Liver (tissue), 9 donors: ENCODE results near the gene MED23. TPM values are rescaled to one million over a fixed set of nuclear protein-coding genes. Genes with fewer than 3 reads are reported as not detected.

Source experiments
- DNase-seq: peaks from one replicate; pipeline ENCODE4 v3.0.0-alpha.2; 2017; ENCODE audit warnings: low spot score
- H3K27ac ChIP-seq, 2 donors: one replicate each; pipeline ENCODE4 v1.7.0; 2013; ENCODE audit warnings: inconsistent platforms in 2 of 2, low read length in 2 of 2, control low read depth in 1 of 2, low read depth in 1 of 2, mild to moderate bottlenecking in 1 of 2
- H3K27me3 ChIP-seq, 4 donors: one replicate each; pipeline versions ENCODE4 v1.6.1 to v1.7.0; 2013; ENCODE audit warnings: low read length in 3 of 4, inconsistent platforms in 1 of 4, mild to moderate bottlenecking in 1 of 4, moderate library complexity in 1 of 4; ENCODE audit not compliant: control insufficient read depth in 4 of 4, insufficient read depth in 4 of 4
- H3K36me3 ChIP-seq, 4 donors: one replicate each; pipeline versions ENCODE4 v1.6.1 to v1.7.0; 2013; ENCODE audit warnings: low read length in 3 of 4, mild to moderate bottlenecking in 3 of 4, low read depth in 1 of 4, moderate library complexity in 1 of 4; ENCODE audit not compliant: control insufficient read depth in 4 of 4, insufficient read depth in 3 of 4
- H3K4me1 ChIP-seq, 4 donors: one replicate each; pipeline versions ENCODE4 v1.6.1 to v1.7.0; 2013; ENCODE audit warnings: low read length in 3 of 4, mild to moderate bottlenecking in 3 of 4, moderate library complexity in 1 of 4; ENCODE audit not compliant: control insufficient read depth in 4 of 4, insufficient read depth in 4 of 4
- H3K4me3 ChIP-seq, 3 donors: one replicate each; pipeline versions ENCODE4 v1.6.1 to v1.7.0; 2013; ENCODE audit warnings: low read length in 3 of 3, control low read depth in 1 of 3, low read depth in 1 of 3, mild to moderate bottlenecking in 1 of 3
- H3K9ac ChIP-seq, 2 donors: one replicate each; pipeline ENCODE4 v1.7.0; 2013; ENCODE audit warnings: low read length in 2 of 2, mild to moderate bottlenecking in 2 of 2, moderate library complexity in 2 of 2, control low read depth in 1 of 2, low read depth in 1 of 2
- H3K9me3 ChIP-seq, 4 donors: one replicate each; pipeline versions ENCODE4 v1.6.1 to v1.7.0; 2013; ENCODE audit warnings: low read length in 3 of 4; ENCODE audit not compliant: control insufficient read depth in 4 of 4
- ATF3 ChIP-seq: IDR thresholded peaks from 2 replicates; pipeline ENCODE4 v1.6.1; 2016; ENCODE audit warnings: antibody characterized with exemption
- CTCF ChIP-seq: fragments of 150-350 bp; IDR thresholded peaks from 2 replicates; pipeline ENCODE4 v1.5.1; 2017; ENCODE audit warnings: improper control_type of control experiment, low read depth, low read length; ENCODE audit not compliant: missing input control
- EGR1 ChIP-seq, 2 donors: IDR thresholded peaks; 2 replicates each; pipeline ENCODE4 v1.6.1; 2016 to 2018; ENCODE audit warnings: antibody characterized with exemption in 2 of 2, low read depth in 2 of 2
- FOXA1 ChIP-seq: IDR thresholded peaks from 2 replicates; pipeline ENCODE4 v1.6.1; 2016; ENCODE audit warnings: antibody characterized with exemption
- FOXA2 ChIP-seq: IDR thresholded peaks from 2 replicates; pipeline ENCODE4 v1.6.1; 2016; ENCODE audit warnings: antibody characterized with exemption
- GABPA ChIP-seq, 2 donors: IDR thresholded peaks in 1 of 2; conservative IDR thresholded peaks in 1 of 2; 2 replicates each; pipeline ENCODE4 v1.6.1; 2016; ENCODE audit warnings: antibody characterized with exemption in 2 of 2, mild to moderate bottlenecking in 1 of 2, moderate library complexity in 1 of 2
- HNF4A ChIP-seq, 2 donors: conservative IDR thresholded peaks; 2 replicates each; pipeline ENCODE4 v1.6.1; 2016; ENCODE audit warnings: antibody characterized with exemption in 2 of 2, mild to moderate bottlenecking in 2 of 2
- RAD21 ChIP-seq, 2 donors: IDR thresholded peaks; 2 replicates each; pipeline ENCODE4 v1.6.1; 2016; ENCODE audit warnings: antibody characterized with exemption in 2 of 2, mild to moderate bottlenecking in 2 of 2
- RXRA ChIP-seq, 2 donors: IDR thresholded peaks; 2 replicates each; pipeline ENCODE4 v1.6.1; 2017 to 2018; ENCODE audit warnings: antibody characterized with exemption in 2 of 2, mild to moderate bottlenecking in 1 of 2
- SP1 ChIP-seq: IDR thresholded peaks from 2 replicates; pipeline ENCODE4 v1.6.1; 2018; ENCODE audit warnings: antibody characterized with exemption, mild to moderate bottlenecking
- TAF1 ChIP-seq: conservative IDR thresholded peaks from 2 replicates; pipeline ENCODE4 v1.6.1; 2016; ENCODE audit warnings: antibody characterized with exemption, mild to moderate bottlenecking
- YY1 ChIP-seq: IDR thresholded peaks from 2 replicates; pipeline ENCODE4 v1.6.1; 2016; ENCODE audit warnings: antibody characterized with exemption, mild to moderate bottlenecking
- ZBTB33 ChIP-seq: IDR thresholded peaks from 2 replicates; pipeline ENCODE4 v1.6.1; 2016; ENCODE audit warnings: antibody characterized with exemption
- WGBS: extraction: QIAGEN DNeasy Blood & Tissue Kit; methylation state at CpG from one replicate; pipeline ENCODE4 v1.1.7; 2013; 5-methylcytosine and 5-hydroxymethylcytosine counted together
- polyA plus RNA-seq, 2 donors: library from polyadenylated mRNA; stranded (reverse) in 1 of 2; unstranded in 1 of 2; fragments of 200-250 nt in 1 of 2; fragments of >200 nt in 1 of 2; fragmentation: Nextera tagmentation in 1 of 2; extraction: Ambion mirVana in 1 of 2; gene quantifications; one replicate each; pipeline versions ENCODE4 v1.2.1 to v1.2.3, GENCODE V29; 2013 to 2015
- total RNA-seq, 2 donors: library from RNA; depleted of rRNA; stranded (reverse); fragments of >200 nt; gene quantifications; one replicate each; pipeline ENCODE4 v1.2.3, GENCODE V29; 2014
- TF ChIP-seq, protein P1 (sequence below): IDR thresholded peaks from 2 replicates; pipeline ENCODE4 v1.6.1; 2016; ENCODE audit warnings: antibody characterized with exemption, mild to moderate bottlenecking
- TF ChIP-seq, protein P2 (sequence below): IDR thresholded peaks from 2 replicates; pipeline ENCODE4 v1.6.1; 2016; ENCODE audit warnings: antibody characterized with exemption
- donor health status: healthy.
- donor health status: healthy.
- donor health status: healthy.
- donor health status: healthy.
- donor health status: healthy.

The MED23 gene
- total and polyA plus RNA-seq, 4 donors: 3.9 to 17.3 (median 13.4) TPM

- Histone ChIP-seq H3K27ac (no peak overlapping the region), H3K36me3 (no peaks in the 10 kb centered on the region), H3K27me3 (no peaks in the 10 kb centered on the region), H3K4me1 (peaks cover 0 to 13% (median 0%) of the 10 kb centered on the region in 4 donors), H3K4me3 (no peak overlapping the region), H3K9ac (no peak overlapping the region), H3K9me3 (no peaks in the 10 kb centered on the region)
- WGBS: 86% methylated on average over 11 of the region's 11 CpGs
- no peak for DNase-seq
- TF ChIP-seq, protein P1, sequence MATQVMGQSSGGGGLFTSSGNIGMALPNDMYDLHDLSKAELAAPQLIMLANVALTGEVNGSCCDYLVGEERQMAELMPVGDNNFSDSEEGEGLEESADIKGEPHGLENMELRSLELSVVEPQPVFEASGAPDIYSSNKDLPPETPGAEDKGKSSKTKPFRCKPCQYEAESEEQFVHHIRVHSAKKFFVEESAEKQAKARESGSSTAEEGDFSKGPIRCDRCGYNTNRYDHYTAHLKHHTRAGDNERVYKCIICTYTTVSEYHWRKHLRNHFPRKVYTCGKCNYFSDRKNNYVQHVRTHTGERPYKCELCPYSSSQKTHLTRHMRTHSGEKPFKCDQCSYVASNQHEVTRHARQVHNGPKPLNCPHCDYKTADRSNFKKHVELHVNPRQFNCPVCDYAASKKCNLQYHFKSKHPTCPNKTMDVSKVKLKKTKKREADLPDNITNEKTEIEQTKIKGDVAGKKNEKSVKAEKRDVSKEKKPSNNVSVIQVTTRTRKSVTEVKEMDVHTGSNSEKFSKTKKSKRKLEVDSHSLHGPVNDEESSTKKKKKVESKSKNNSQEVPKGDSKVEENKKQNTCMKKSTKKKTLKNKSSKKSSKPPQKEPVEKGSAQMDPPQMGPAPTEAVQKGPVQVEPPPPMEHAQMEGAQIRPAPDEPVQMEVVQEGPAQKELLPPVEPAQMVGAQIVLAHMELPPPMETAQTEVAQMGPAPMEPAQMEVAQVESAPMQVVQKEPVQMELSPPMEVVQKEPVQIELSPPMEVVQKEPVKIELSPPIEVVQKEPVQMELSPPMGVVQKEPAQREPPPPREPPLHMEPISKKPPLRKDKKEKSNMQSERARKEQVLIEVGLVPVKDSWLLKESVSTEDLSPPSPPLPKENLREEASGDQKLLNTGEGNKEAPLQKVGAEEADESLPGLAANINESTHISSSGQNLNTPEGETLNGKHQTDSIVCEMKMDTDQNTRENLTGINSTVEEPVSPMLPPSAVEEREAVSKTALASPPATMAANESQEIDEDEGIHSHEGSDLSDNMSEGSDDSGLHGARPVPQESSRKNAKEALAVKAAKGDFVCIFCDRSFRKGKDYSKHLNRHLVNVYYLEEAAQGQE: peak; percentile 37
- TF ChIP-seq CTCF (no peak), FOXA1 (no peak), FOXA2 (no peak), RXRA (IDR thresholded peaks at IDR 0.05) (no peak), HNF4A (conservative IDR thresholded peaks at IDR 0.05) (peak in 1 of 2 donors; percentile 25), TAF1 (no peak), RAD21 (IDR thresholded peaks at IDR 0.05) (no peak), YY1 (no peak), ZBTB33 (no peak)
Observed at GRCh38 chr6:131635384-131636340, 7.6 kb upstream of the MED23 start.

DNA sequence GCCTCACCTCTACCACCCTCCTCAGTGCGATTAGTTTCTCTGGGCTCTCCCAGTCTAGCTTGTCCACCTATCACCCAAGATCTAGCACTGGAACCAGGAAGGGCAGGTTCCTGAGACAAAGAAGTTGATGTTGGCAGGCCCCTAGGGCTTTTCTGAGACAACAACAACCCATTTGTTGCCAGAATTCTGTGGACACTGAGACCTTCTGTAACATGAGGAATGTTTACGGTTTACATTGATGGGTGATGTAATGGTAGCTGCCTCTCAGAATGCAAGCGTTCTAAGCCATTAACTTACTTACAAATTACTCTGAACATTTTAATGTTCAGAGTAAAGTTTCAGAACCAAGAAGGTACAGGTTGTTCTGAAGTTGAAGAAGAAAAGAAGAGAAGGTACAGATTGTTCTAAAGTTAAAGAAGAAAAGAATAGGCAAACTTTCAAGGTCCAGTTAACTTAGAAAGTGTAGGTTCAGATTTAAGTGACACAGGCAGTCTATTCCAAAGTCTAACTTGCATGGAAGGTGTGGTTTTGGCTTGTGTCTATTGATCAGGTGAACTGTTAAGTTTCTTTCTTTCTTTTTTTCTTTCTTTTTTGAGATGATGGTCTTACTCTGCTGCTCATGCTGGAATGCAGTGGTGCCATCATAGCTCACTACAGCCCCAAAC lies 3.7 kb upstream of the MED23 start:
- no peak for DNase-seq
- Histone ChIP-seq H3K9me3 (no peaks in the 10 kb centered on the region), H3K36me3 (no peaks in the 10 kb centered on the region), H3K27ac (no peak overlapping the region), H3K9ac (no peak overlapping the region), H3K27me3 (no peaks in the 10 kb centered on the region), H3K4me3 (no peak overlapping the region), H3K4me1 (peaks cover 0 to 18% (median 9%) of the 10 kb centered on the region in 4 donors)
- TF ChIP-seq RXRA (IDR thresholded peaks at IDR 0.05) (no peak), HNF4A (conservative IDR thresholded peaks at IDR 0.05) (no peak), EGR1 (IDR thresholded peaks at IDR 0.05; ENCODE audit: low read depth in 2 of 2) (no peak), ATF3 (no peak), FOXA2 (no peak), ZBTB33 (no peak), GABPA (IDR thresholded peaks at IDR 0.05 in 1 of 2, conservative IDR thresholded peaks at IDR 0.05 in 1 of 2) (no peak), SP1 (no peak)
- TF ChIP-seq, protein P2, sequence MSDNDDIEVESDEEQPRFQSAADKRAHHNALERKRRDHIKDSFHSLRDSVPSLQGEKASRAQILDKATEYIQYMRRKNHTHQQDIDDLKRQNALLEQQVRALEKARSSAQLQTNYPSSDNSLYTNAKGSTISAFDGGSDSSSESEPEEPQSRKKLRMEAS: no peak
- WGBS: 90% methylated on average over 3 of the region's 3 CpGs
